Upper lobe of left lung (tissue), 6 donors: ENCODE measurements around the gene SLC9A5. TPM values are rescaled to one million over a fixed set of nuclear protein-coding genes. Genes with fewer than 3 reads are reported as not detected.

Experiments used
- ATAC-seq, 2 donors: fragments of 200-7000 bp; cut with Tn5 transposase; one replicate each; pipeline ENCODE4 v1.9.1; 2022; ENCODE audit warnings: mild to moderate bottlenecking in 2 of 2, moderate library complexity in 2 of 2; ENCODE audit not compliant: low FRiP score in 2 of 2
- DNase-seq, 2 donors: peaks; one replicate each; pipeline ENCODE4 v3.0.0-alpha.2; 2019 to 2020
- H3K27ac ChIP-seq, 4 donors: fragments of 200-600 bp; sonication (generic); one replicate each; pipeline ENCODE4 v1.5.1; 2016 to 2019
- H3K27me3 ChIP-seq, 4 donors: fragments of 200-600 bp; sonication (generic); one replicate each; pipeline ENCODE4 v1.5.1; 2017 to 2019
- H3K36me3 ChIP-seq, 4 donors: fragments of 200-600 bp; sonication (generic); one replicate each; pipeline ENCODE4 v1.5.1; 2016 to 2019
- H3K4me1 ChIP-seq, 4 donors: fragments of 200-600 bp; sonication (generic); one replicate each; pipeline ENCODE4 v1.5.1; 2018 to 2019
- H3K4me3 ChIP-seq, 4 donors: fragments of 200-600 bp; sonication (generic); one replicate each; pipeline ENCODE4 v1.5.1; 2017 to 2019; ENCODE audit warnings: mild to moderate bottlenecking in 2 of 4, moderate library complexity in 1 of 4
- H3K9me3 ChIP-seq, 4 donors: fragments of 200-600 bp; sonication (generic); one replicate each; pipeline ENCODE4 v1.5.1; 2018 to 2019
- EP300 ChIP-seq, 4 donors: sonication (generic); formaldehyde crosslinking; IDR thresholded peaks; one replicate each; pipeline ENCODE4 v1.5.1; 2017; ENCODE audit warnings: antibody characterized with exemption in 4 of 4, control low read depth in 2 of 4
- POLR2A ChIP-seq, 4 donors: fragments of 450-650 bp; IDR thresholded peaks; one replicate each; pipeline ENCODE4 v1.5.1; 2016 to 2017; ENCODE audit warnings: antibody characterized with exemption in 4 of 4, mild to moderate bottlenecking in 2 of 4
- POLR2AphosphoS5 ChIP-seq, 2 donors: sonication (generic); formaldehyde crosslinking; IDR thresholded peaks; one replicate each; pipeline ENCODE4 v1.5.1; 2017; ENCODE audit warnings: antibody characterized with exemption in 2 of 2
- WGBS, 2 donors: methylation state at CpG; one replicate each; pipeline ENCODE4 v1.1.5; 2017 to 2018; 5-methylcytosine and 5-hydroxymethylcytosine counted together
- total RNA-seq, 6 donors: library from RNA; depleted of rRNA in 4 of 6; stranded (reverse); fragments of >200 nt in 4 of 6; gene quantifications; one replicate each; pipeline versions ENCODE4 v1.1.0 to v1.2.1, GENCODE V29; 2016 to 2021
- TF ChIP-seq, protein P1 (sequence below), 6 experiments: fragments of 450-650 bp in 4 of 6; fragments of 200-600 bp in 2 of 6; sonication (generic) in 2 of 6; IDR thresholded peaks; one replicate each; pipeline ENCODE4 v1.5.1; 2016 to 2019; ENCODE audit warnings: antibody characterized with exemption in 6 of 6
- donor health status: DM: no; HTN: no; CAD: no; lungs with moderate emphysema.
- donor health status: DM: no; HTN: yes; CAD: no; lungs with severe emphysema.

SLC9A5 gene
- total RNA-seq, 6 donors from 2014 or later: 0.76 to 28.3 (median 4.1) TPM

DNA sequence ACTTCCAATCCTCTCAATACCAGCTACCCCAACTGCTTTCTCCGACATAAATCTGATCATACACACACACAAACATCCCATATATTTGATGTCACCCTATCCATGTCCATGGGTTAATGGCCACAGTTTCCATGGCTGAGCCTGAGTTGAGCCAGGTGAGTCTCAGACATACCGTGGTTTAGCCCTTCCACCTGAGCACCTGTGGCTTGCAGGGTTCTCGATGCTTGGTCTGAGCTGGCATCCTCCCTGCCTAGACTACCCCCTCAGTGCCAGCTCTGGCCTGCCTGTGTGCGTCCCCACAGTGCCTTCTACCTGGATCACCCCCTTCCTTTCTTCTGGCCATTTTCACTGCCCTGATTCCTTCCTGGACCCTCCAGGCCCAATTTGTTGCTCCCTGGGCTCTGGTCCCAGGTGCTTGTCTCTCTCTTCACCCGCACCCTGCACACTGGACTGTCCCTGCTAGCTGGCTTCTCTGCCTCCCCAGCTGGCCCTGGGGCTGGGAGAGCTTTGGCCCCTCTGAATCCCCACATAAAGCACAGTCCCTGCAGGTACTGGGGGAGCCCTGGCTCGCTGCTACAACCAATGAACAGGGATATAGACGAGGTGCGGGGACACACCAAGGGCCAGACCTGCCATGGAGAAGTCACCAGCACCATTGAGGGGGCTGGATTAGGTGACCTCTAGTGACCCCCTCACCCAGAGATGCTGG lies 42.5 kb upstream of the SLC9A5 start:
- ATAC-seq (no peak), DNase-seq (no peak)
- 91 to 94% methylated on average over 6 to 8 of the region's 8 CpGs for WGBS, 2 donors
- no peaks in the 10 kb centered on the region for H3K27me3 ChIP-seq
- peaks cover 0 to 6% (median 4%) of the 10 kb centered on the region in 4 donors for H3K4me1 ChIP-seq
- no peak for TF ChIP-seq POLR2AphosphoS5 (IDR thresholded peaks at IDR 0.05)
- H3K27ac ChIP-seq: no peak overlapping the region
- no peak overlapping the region for H3K4me3 ChIP-seq
- peaks cover 17 to 48% (median 33%) of the 10 kb centered on the region in 4 donors for H3K36me3 ChIP-seq
- H3K9me3 ChIP-seq: no peaks in the 10 kb centered on the region

DNA sequence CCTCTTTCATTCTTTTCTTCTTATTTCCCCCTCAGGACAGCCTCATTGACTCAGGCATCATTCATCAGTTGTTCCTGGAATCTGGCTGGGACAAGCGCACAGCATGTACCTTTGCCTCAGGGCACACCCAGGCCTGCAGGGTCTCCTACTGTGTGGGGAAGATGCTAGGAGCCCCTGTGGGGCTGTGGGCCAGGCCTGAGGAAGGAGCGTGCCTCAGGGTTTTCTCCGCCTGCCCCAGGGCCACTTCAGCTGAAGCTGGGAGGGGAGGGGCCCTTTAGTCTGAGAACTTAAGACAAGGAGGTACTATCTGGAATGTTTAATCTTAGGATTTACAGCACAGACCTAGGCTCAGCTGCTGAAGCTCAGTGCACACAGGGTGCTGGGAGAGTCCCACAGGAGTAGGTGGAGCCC lies 41.9 kb upstream of the SLC9A5 start:
- H3K27me3 ChIP-seq: no peaks in the 10 kb centered on the region
- peaks cover 16 to 43% (median 27%) of the 10 kb centered on the region in 4 donors for H3K36me3 ChIP-seq
- TF ChIP-seq POLR2A (IDR thresholded peaks at IDR 0.05): no peak
- no peak for TF ChIP-seq EP300 (IDR thresholded peaks at IDR 0.05)
- no peak for TF ChIP-seq POLR2AphosphoS5 (IDR thresholded peaks at IDR 0.05)
- TF ChIP-seq, protein P1, sequence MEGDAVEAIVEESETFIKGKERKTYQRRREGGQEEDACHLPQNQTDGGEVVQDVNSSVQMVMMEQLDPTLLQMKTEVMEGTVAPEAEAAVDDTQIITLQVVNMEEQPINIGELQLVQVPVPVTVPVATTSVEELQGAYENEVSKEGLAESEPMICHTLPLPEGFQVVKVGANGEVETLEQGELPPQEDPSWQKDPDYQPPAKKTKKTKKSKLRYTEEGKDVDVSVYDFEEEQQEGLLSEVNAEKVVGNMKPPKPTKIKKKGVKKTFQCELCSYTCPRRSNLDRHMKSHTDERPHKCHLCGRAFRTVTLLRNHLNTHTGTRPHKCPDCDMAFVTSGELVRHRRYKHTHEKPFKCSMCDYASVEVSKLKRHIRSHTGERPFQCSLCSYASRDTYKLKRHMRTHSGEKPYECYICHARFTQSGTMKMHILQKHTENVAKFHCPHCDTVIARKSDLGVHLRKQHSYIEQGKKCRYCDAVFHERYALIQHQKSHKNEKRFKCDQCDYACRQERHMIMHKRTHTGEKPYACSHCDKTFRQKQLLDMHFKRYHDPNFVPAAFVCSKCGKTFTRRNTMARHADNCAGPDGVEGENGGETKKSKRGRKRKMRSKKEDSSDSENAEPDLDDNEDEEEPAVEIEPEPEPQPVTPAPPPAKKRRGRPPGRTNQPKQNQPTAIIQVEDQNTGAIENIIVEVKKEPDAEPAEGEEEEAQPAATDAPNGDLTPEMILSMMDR (IDR thresholded peaks at IDR 0.05): no peak
- no peak overlapping the region for H3K4me3 ChIP-seq
- 74 to 94% methylated on average over 3 of the region's 3 CpGs for WGBS, 2 donors
- H3K9me3 ChIP-seq: no peaks in the 10 kb centered on the region
- peaks cover 0 to 6% (median 4%) of the 10 kb centered on the region in 4 donors for H3K4me1 ChIP-seq
- ATAC-seq (no peak), DNase-seq (no peak)
- H3K27ac ChIP-seq: peak overlapping the region in 1 of 4 donors; percentile 27

DNA sequence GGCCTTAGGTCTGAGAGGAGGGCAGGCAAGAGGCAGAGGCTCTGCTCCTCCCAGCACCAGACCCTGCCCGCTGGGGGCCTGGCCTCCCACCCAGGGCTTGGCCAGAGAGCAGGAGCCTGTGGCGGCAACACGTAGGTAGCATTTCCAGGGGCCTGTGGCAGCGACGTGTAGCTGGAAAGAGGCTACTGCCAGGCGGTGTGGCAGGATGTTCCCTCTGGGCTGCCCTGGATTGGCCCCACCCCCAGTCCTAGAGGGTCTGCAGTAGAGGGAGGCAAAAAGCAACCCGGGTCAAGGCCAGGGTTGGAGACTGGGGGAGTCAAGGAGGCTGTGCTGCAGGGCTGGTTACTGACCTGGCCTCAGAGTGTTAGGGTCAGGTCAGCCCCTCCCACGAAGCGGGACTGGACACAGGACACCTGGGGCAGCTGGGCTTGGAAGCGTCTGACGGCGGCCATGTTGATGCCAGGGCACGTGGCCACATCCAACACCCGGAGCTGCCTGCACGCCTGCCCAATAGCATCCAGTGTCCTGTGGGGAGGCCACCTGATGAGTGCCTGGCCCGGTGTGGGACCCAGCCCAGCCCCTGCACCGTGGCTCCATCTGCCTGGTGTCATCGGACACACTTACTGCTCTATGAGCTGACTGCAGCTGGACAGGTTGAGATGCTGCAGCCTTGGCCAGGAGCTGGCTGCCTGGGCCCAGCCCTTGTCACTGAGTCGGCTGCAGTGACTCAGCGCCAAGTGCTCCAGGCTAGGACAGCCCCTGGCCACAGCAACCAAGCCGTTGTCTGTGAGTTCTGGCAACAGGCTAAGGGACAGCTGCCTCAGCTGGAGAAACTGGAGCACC lies 41.3 kb upstream of the SLC9A5 start:
- H3K9me3 ChIP-seq: no peaks in the 10 kb centered on the region
- peaks cover 0 to 6% (median 4%) of the 10 kb centered on the region in 4 donors for H3K4me1 ChIP-seq
- peaks cover 10 to 37% (median 21%) of the 10 kb centered on the region in 4 donors for H3K36me3 ChIP-seq
- peak overlapping the region in 1 of 4 donors; percentile 27 for H3K27ac ChIP-seq
- no peak for TF ChIP-seq POLR2A (IDR thresholded peaks at IDR 0.05)
- TF ChIP-seq, protein P1 (IDR thresholded peaks at IDR 0.05): no peak
- no peak for TF ChIP-seq EP300 (IDR thresholded peaks at IDR 0.05)
- no peak for TF ChIP-seq POLR2AphosphoS5 (IDR thresholded peaks at IDR 0.05)
- DNase-seq (peak in 1 of 2 donors; percentile 75), ATAC-seq (no peak)
- H3K4me3 ChIP-seq: no peak overlapping the region
- WGBS, 2 donors: 70 to 80% methylated on average over 2 to 21 of the region's 21 CpGs
- no peaks in the 10 kb centered on the region for H3K27me3 ChIP-seq

DNA sequence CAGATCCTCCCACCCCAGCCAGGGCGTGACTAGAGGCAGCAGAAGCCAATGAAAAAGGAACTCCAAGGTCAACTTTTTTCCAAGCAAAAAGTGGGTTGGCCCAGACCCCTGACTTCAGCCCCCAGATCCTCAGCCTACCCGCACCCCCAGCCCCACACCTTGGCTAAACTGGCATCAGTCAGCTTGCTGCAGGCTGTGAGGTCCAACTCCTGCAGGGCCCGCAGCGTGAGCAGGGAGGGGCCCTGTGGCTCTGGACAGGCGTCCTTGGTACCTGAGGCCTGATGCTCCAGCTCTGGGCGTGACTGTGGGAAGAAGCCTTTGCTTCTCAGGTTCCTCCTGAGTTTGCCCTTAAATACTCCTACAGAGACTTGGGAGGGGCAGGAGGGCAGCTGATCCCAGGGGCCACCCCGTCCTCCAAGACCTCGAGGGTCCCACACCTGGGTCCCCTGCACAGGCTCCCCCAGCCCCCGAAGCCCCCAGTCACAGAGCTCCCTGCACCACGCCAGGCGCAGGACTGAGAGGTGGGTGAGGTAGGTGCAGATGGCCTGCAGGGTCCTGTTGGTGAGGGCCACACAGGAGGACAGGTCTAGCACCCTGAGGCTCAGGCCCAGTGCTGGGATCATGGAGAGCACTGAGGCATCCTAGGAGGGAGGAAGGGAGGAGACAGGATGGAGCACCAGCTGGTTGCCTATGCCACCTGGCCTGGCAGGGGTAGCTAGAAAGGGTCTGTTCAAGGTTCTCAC lies 40.5 kb upstream of the SLC9A5 start:
- Histone ChIP-seq H3K4me3 (no peak overlapping the region), H3K4me1 (peaks cover 0 to 11% (median 4%) of the 10 kb centered on the region in 4 donors), H3K9me3 (no peaks in the 10 kb centered on the region), H3K27ac (no peak overlapping the region), H3K27me3 (no peaks in the 10 kb centered on the region), H3K36me3 (peaks cover 5 to 28% (median 13%) of the 10 kb centered on the region in 4 donors)
- TF ChIP-seq POLR2AphosphoS5 (IDR thresholded peaks at IDR 0.05) (no peak), EP300 (IDR thresholded peaks at IDR 0.05) (no peak), POLR2A (IDR thresholded peaks at IDR 0.05) (no peak)
- TF ChIP-seq, protein P1 (IDR thresholded peaks at IDR 0.05): no peak
- ATAC-seq (no peak), DNase-seq (no peak)
- 90 to 95% methylated on average over 6 to 11 of the region's 11 CpGs for WGBS, 2 donors

DNA sequence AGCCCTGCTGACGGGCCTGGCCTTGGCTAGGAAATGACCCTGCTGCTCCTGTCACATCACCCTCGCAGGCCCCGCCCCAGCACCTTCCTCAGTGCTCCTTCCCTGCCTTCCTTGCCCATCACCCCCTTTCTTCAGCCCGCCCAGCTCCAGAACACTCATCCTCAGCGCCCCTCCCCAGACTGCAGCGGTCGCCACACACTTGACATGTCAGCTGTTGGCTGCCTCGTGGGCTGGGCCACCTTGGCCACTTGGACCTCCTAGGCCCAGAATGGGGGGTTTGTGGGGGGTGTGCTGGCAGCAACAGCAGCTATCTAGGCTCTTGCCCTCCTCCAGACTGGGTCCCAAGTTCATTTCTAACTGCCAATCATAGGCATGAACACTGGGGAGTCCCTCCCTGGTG lies 39.2 kb upstream of the SLC9A5 start:
- no peak overlapping the region for H3K4me3 ChIP-seq
- H3K4me1 ChIP-seq: peaks cover 0 to 14% (median 4%) of the 10 kb centered on the region in 4 donors
- ATAC-seq (no peak), DNase-seq (no peak)
- WGBS, 2 donors: 87% methylated on average over 8 of the region's 8 CpGs
- TF ChIP-seq, protein P1 (IDR thresholded peaks at IDR 0.05): no peak
- no peak for TF ChIP-seq POLR2A (IDR thresholded peaks at IDR 0.05)
- no peak for TF ChIP-seq POLR2AphosphoS5 (IDR thresholded peaks at IDR 0.05)
- TF ChIP-seq EP300 (IDR thresholded peaks at IDR 0.05): no peak
- H3K36me3 ChIP-seq: peaks cover 0 to 16% (median under 1%) of the 10 kb centered on the region in 4 donors
- no peaks in the 10 kb centered on the region for H3K9me3 ChIP-seq
- H3K27me3 ChIP-seq: no peaks in the 10 kb centered on the region
- H3K27ac ChIP-seq: no peak overlapping the region
